Measurements from ENCODE around the gene ALOX12. TPM values are rescaled to one million over a fixed set of nuclear protein-coding genes. Genes with fewer than 3 reads are reported as not detected.
A peak's percentile ranks its signal among the peaks of the same experiment; 100 is the strongest.

Gene ALOX12
- total RNA-seq, 2 experiments from 2014 or later = not detected

GRCh38 chr17:7016886-7017826 is 21.3 kb downstream of the ALOX12 start:
- peaks cover 65% of the 10 kb centered on the region for H3K4me1 ChIP-seq (ENCODE audit: insufficient read depth, low read length)
- POLR2A ChIA-PET = interaction anchor here (1.5 kb wide), 1 partner anchor 18 kb away, joined by 4 read pairs; the partner anchor contains the start of gene SLC16A13
- H3K36me3 Mint-ChIP-seq (ENCODE audit: low read depth) = peaks cover 31% of the 10 kb centered on the region

GRCh38 chr17:7017827-7018200 is 22.0 kb downstream of the ALOX12 start:
- no peaks in the 10 kb centered on the region for H3K27me3 ChIP-seq (ENCODE audit: control insufficient read depth in 1 of 2, insufficient read depth in 2 of 2, low read length in 2 of 2)
- DNase-seq (peak in 2 of 14 experiments; percentile 42 to 57), ATAC-seq (ENCODE audit: poor library complexity) (no peak)
- ChIA-PET POLR2A (interaction anchor here (1.5 kb wide), 1 partner anchor 18 kb away, joined by 4 read pairs; the partner anchor contains the start of gene SLC16A13), CTCF (no interaction called here)
- peaks cover 71% of the 10 kb centered on the region for H3K4me1 ChIP-seq (ENCODE audit: insufficient read depth, low read length)
- peaks cover 3% of the 10 kb centered on the region for H3K27me3 Mint-ChIP-seq
- H3K9me3 ChIP-seq (ENCODE audit: control insufficient read depth in 1 of 2, insufficient read depth in 1 of 2, low read length in 2 of 2) = no peaks in the 10 kb centered on the region
- H3K9me3 Mint-ChIP-seq = no peaks in the 10 kb centered on the region
- TF ChIP-seq CTCF (IDR thresholded peaks at IDR 0.05) = no peak
- H3K4me3 Mint-ChIP-seq = no peak overlapping the region
- no peak overlapping the region for H3K4me3 ChIP-seq (ENCODE audit: low read length)
- H3K27ac ChIP-seq (ENCODE audit: low read depth in 1 of 2, low read length in 2 of 2) = no peak overlapping the region
- peaks cover 28% of the 10 kb centered on the region for H3K36me3 Mint-ChIP-seq (ENCODE audit: low read depth)
- intact Hi-C loops (cut with DNase I, micrococcal nuclease) = loop anchor here in 1 of 2 experiments (10.0 kb wide), 4 partner anchors 263 to 1523 kb away; partner anchors contain the start of genes NDEL1, RPL26 and XAF1
- H3K27ac Mint-ChIP-seq = peak overlapping the region; percentile 98
- H3K36me3 ChIP-seq (ENCODE audit: insufficient read depth, low read length) = peaks cover 20% of the 10 kb centered on the region
- peaks cover 67% of the 10 kb centered on the region for H3K4me1 Mint-ChIP-seq (ENCODE audit: low read depth)

More at GRCh38 chr17:7016886-7017826, 21.3 kb downstream of the ALOX12 start:
- H3K4me3 Mint-ChIP-seq = peak overlapping the region; percentile 54
- no peak for DNase-seq
- intact Hi-C loops (cut with DNase I, micrococcal nuclease) = loop anchor here in 1 of 2 experiments (10.0 kb wide), 4 partner anchors 262 to 1522 kb away; partner anchors contain the start of genes NDEL1, RPL26 and XAF1
- Histone ChIP-seq H3K27me3 (ENCODE audit: control insufficient read depth in 1 of 2, insufficient read depth in 2 of 2, low read length in 2 of 2) (no peaks in the 10 kb centered on the region), H3K4me3 (ENCODE audit: low read length) (no peak overlapping the region), H3K36me3 (ENCODE audit: insufficient read depth, low read length) (peaks cover 20% of the 10 kb centered on the region), H3K9me3 (ENCODE audit: control insufficient read depth in 1 of 2, insufficient read depth in 1 of 2, low read length in 2 of 2) (no peaks in the 10 kb centered on the region), H3K27ac (ENCODE audit: low read depth in 1 of 2, low read length in 2 of 2) (no peak overlapping the region)
- H3K27ac Mint-ChIP-seq = peak overlapping the region; percentile 98
- peaks cover 63% of the 10 kb centered on the region for H3K4me1 Mint-ChIP-seq (ENCODE audit: low read depth)
- H3K27me3 Mint-ChIP-seq = no peaks in the 10 kb centered on the region
- ATAC-seq (ENCODE audit: poor library complexity) = no peak
- TF ChIP-seq CTCF (IDR thresholded peaks at IDR 0.05) = no peak
- CTCF ChIA-PET = interaction anchor here (1.3 to 1.7 kb wide), 2 partner anchors 13 to 106 kb away, joined by 4 to 5 read pairs; no protein-coding TSS in a partner anchor
- H3K9me3 Mint-ChIP-seq = no peaks in the 10 kb centered on the region

GRCh38 chr17:7018331-7018964 is 22.6 kb downstream of the ALOX12 start:
- TF ChIP-seq CTCF (IDR thresholded peaks at IDR 0.05) = no peak
- H3K9me3 Mint-ChIP-seq = no peaks in the 10 kb centered on the region
- no peak for ATAC-seq (ENCODE audit: poor library complexity)
- peak overlapping the region; percentile 98 for H3K27ac Mint-ChIP-seq
- ChIA-PET CTCF (no interaction called here), POLR2A (interaction anchor here (1.0 kb wide), 1 partner anchor 104 kb away, joined by 3 read pairs; no protein-coding TSS in a partner anchor)
- Histone ChIP-seq H3K27ac (ENCODE audit: low read depth in 1 of 2, low read length in 2 of 2) (no peak overlapping the region), H3K4me3 (ENCODE audit: low read length) (no peak overlapping the region), H3K4me1 (ENCODE audit: insufficient read depth, low read length) (peaks cover 71% of the 10 kb centered on the region), H3K36me3 (ENCODE audit: insufficient read depth, low read length) (peaks cover 20% of the 10 kb centered on the region), H3K27me3 (ENCODE audit: control insufficient read depth in 1 of 2, insufficient read depth in 2 of 2, low read length in 2 of 2) (no peaks in the 10 kb centered on the region), H3K9me3 (ENCODE audit: control insufficient read depth in 1 of 2, insufficient read depth in 1 of 2, low read length in 2 of 2) (no peaks in the 10 kb centered on the region)
- H3K4me3 Mint-ChIP-seq = no peak overlapping the region
- intact Hi-C loops (cut with DNase I, micrococcal nuclease) = loop anchor here in 1 of 2 experiments (10.0 kb wide), 4 partner anchors 264 to 1524 kb away; partner anchors contain the start of genes NDEL1, RPL26 and XAF1
- peaks cover 10% of the 10 kb centered on the region for H3K27me3 Mint-ChIP-seq
- peaks cover 67% of the 10 kb centered on the region for H3K4me1 Mint-ChIP-seq (ENCODE audit: low read depth)
- peaks cover 25% of the 10 kb centered on the region for H3K36me3 Mint-ChIP-seq (ENCODE audit: low read depth)
- DNase-seq = no peak
